Limb (tissue), 2 donors: ENCODE results near the gene IL4I1.
A peak's percentile ranks its signal among the peaks of the same experiment; 100 is the strongest.

ENCODE experiments used
- DNase-seq, 2 donors: peaks; one replicate each; pipeline ENCODE4 v3.0.0-alpha.2; 2016; ENCODE audit errors: extremely low spot score in 2 of 2

IL4I1 gene

GRCh38 chr19:49895566-49896297, 955 bp downstream of the IL4I1 start:
- no peak for DNase-seq

- no peak for DNase-seq
These were observed 1.7 kb downstream of the IL4I1 start for GRCh38 chr19:49894879-49895565.

- no peak for DNase-seq
These were observed 2.5 kb downstream of the IL4I1 start for GRCh38 chr19:49894011-49894664.

- DNase-seq, result no peak
These were observed 4.0 kb downstream of the IL4I1 start for GRCh38 chr19:49892716-49893115.

GRCh38 chr19:49891393-49891792, 5.3 kb downstream of the IL4I1 start:
- DNase-seq, result no peak

GRCh38 chr19:49890349-49891311, 6.1 kb downstream of the IL4I1 start:
- DNase-seq, result peak in 1 of 2 donors; percentile 72

GRCh38 chr19:49889687-49890348, 6.9 kb downstream of the IL4I1 start:
- peak; percentile 66 to 87 for DNase-seq

- no peak for DNase-seq
These were observed 7.5 kb downstream of the IL4I1 start for GRCh38 chr19:49889038-49889686.

- no peak for DNase-seq
These were observed 8.2 kb downstream of the IL4I1 start for GRCh38 chr19:49888510-49888824.

- no peak for DNase-seq
These were observed 8.8 kb downstream of the IL4I1 start for GRCh38 chr19:49887665-49888509.

GRCh38 chr19:49887037-49887664, 9.5 kb downstream of the IL4I1 start:
- DNase-seq, result peak in 1 of 2 donors; percentile 27

GRCh38 chr19:49884760-49885159, 11.9 kb downstream of the IL4I1 start:
- DNase-seq, result no peak

- DNase-seq, result no peak
These were observed 12.6 kb downstream of the IL4I1 start for GRCh38 chr19:49884109-49884508.

- DNase-seq, result no peak
These were observed 13.6 kb downstream of the IL4I1 start for GRCh38 chr19:49883094-49883493.

GRCh38 chr19:49882643-49883042, 14.0 kb downstream of the IL4I1 start:
- no peak for DNase-seq

- DNase-seq, result peak in 1 of 2 donors; percentile 21
These were observed 14.9 kb downstream of the IL4I1 start for GRCh38 chr19:49881672-49882394.

GRCh38 chr19:49881186-49881585, 15.5 kb downstream of the IL4I1 start:
- peak in 1 of 2 donors; percentile 24 for DNase-seq

- DNase-seq, result no peak
These were observed 16.4 kb downstream of the IL4I1 start for GRCh38 chr19:49880162-49880869.
